Measurements from ENCODE around the gene NUDT17. TPM values are rescaled to one million over a fixed set of nuclear protein-coding genes. Genes with fewer than 3 reads are reported as not detected.
A peak's percentile ranks its signal among the peaks of the same experiment; 100 is the strongest.

NUDT17 gene
- total and polyA plus RNA-seq, 9 of the 15 experiments (the other 6 are each of a cell fraction or from before 2014, with no cell fraction given): 2.1 to 10.0 (median 6.1) TPM

DNA sequence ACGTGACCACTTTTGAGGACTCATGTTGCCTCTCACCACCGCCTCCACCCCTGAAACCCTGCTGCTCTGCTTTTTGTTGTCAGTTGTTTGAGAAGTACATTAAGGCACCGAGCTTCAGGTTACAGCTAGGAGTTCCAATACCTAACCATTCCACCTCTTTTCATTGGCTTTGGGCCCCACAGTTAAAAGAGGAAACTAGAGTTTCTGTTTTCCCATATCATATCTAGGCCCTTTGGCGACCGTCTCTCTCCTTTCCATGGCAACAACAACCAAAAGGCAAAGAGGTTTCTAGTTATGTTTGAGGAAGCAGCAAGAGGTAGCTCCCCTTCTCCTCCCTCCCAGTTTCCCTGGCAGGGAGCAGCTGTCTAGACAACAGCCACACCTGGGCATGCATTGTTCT, 34.3 kb downstream of the NUDT17 start (continued):
- TF ChIP-seq ZBTB17 (CRISPR knock-in tag; IDR thresholded peaks at IDR 0.05) (no peak), ZNF696 (CRISPR knock-in tag; conservative IDR thresholded peaks at IDR 0.05) (no peak), FOXK2 (conservative IDR thresholded peaks at IDR 0.05 in 1 of 2, IDR thresholded peaks at IDR 0.05 in 1 of 2; ENCODE audit: low read depth in 2 of 2) (0 out of 4 replicates have a peak, but pooled peaks of 1 of the 2 experiments have one; percentile 43), RFX5 (IDR thresholded peaks at IDR 0.05; ENCODE audit: low read depth, low read length) (no peak), NFE2 (IDR thresholded peaks at IDR 0.05; ENCODE audit: low read depth) (no peak), ZNF511 (CRISPR knock-in tag; IDR thresholded peaks at IDR 0.05) (no peak), MXI1 (IDR thresholded peaks at IDR 0.05; ENCODE audit: low read depth, low read length) (no peak), SRSF3 (IDR thresholded peaks at IDR 0.05; ENCODE audit: insufficient read depth, low read length) (no peak), KLF1 (tag; IDR thresholded peaks at IDR 0.05) (no peak), TAF15 (IDR thresholded peaks at IDR 0.05; ENCODE audit: low read depth, low read length) (no peak), FOS (IDR thresholded peaks at IDR 0.05; ENCODE audit: extremely low read depth, insufficient read length) (no peak), HDAC6 (IDR thresholded peaks at IDR 0.05; ENCODE audit: low read depth, low read length) (no peak), ZNF589 (CRISPR knock-in tag; IDR thresholded peaks at IDR 0.05; ENCODE audit: low read depth) (no peak), ZNF668 (CRISPR knock-in tag; IDR thresholded peaks at IDR 0.05) (no peak), FOXK1 (CRISPR knock-in tag; IDR thresholded peaks at IDR 0.05; ENCODE audit: borderline replicate concordance) (no peak), PRMT5 (CRISPR knock-in tag; IDR thresholded peaks at IDR 0.05) (no peak), CBFB (CRISPR knock-in tag; IDR thresholded peaks at IDR 0.05) (no peak), SRF (CRISPR knock-in tag; IDR thresholded peaks at IDR 0.05) (no peak), POLR3A (IDR thresholded peaks at IDR 0.05; ENCODE audit: borderline replicate concordance, extremely low read depth, insufficient read depth, insufficient read length) (no peak), NR3C1 (CRISPR knock-in tag; IDR thresholded peaks at IDR 0.05) (no peak), ZNF740 (CRISPR knock-in tag; IDR thresholded peaks at IDR 0.05) (no peak), ZNF740 (tag; IDR thresholded peaks at IDR 0.05) (no peak), L3MBTL2 (IDR thresholded peaks at IDR 0.05) (peak; percentile 37; the same call in 1 of the 2 replicates)
- TF ChIP-seq, protein P1, sequence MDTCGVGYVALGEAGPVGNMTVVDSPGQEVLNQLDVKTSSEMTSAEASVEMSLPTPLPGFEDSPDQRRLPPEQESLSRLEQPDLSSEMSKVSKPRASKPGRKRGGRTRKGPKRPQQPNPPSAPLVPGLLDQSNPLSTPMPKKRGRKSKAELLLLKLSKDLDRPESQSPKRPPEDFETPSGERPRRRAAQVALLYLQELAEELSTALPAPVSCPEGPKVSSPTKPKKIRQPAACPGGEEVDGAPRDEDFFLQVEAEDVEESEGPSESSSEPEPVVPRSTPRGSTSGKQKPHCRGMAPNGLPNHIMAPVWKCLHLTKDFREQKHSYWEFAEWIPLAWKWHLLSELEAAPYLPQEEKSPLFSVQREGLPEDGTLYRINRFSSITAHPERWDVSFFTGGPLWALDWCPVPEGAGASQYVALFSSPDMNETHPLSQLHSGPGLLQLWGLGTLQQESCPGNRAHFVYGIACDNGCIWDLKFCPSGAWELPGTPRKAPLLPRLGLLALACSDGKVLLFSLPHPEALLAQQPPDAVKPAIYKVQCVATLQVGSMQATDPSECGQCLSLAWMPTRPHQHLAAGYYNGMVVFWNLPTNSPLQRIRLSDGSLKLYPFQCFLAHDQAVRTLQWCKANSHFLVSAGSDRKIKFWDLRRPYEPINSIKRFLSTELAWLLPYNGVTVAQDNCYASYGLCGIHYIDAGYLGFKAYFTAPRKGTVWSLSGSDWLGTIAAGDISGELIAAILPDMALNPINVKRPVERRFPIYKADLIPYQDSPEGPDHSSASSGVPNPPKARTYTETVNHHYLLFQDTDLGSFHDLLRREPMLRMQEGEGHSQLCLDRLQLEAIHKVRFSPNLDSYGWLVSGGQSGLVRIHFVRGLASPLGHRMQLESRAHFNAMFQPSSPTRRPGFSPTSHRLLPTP (IDR thresholded peaks at IDR 0.05; ENCODE audit: borderline replicate concordance, extremely low read depth, insufficient read length): no peak
- TF ChIP-seq, protein P2, sequence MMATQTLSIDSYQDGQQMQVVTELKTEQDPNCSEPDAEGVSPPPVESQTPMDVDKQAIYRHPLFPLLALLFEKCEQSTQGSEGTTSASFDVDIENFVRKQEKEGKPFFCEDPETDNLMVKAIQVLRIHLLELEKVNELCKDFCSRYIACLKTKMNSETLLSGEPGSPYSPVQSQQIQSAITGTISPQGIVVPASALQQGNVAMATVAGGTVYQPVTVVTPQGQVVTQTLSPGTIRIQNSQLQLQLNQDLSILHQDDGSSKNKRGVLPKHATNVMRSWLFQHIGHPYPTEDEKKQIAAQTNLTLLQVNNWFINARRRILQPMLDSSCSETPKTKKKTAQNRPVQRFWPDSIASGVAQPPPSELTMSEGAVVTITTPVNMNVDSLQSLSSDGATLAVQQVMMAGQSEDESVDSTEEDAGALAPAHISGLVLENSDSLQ (IDR thresholded peaks at IDR 0.05): 0 out of 2 replicates have a peak, but pooled peaks have one; percentile 9
